HG02840 (cell line): ENCODE data around the gene HTR2B.

Source experiments
- ATAC-seq: cut with Tn5 transposase; IDR thresholded peaks from one replicate; pipeline ENCODE4 v1.9.1; 2021; ENCODE audit warnings: mild to moderate bottlenecking, moderate library complexity, moderate number of reproducible peaks; ENCODE audit not compliant: unreplicated experiment, low FRiP score

The HTR2B gene

DNA sequence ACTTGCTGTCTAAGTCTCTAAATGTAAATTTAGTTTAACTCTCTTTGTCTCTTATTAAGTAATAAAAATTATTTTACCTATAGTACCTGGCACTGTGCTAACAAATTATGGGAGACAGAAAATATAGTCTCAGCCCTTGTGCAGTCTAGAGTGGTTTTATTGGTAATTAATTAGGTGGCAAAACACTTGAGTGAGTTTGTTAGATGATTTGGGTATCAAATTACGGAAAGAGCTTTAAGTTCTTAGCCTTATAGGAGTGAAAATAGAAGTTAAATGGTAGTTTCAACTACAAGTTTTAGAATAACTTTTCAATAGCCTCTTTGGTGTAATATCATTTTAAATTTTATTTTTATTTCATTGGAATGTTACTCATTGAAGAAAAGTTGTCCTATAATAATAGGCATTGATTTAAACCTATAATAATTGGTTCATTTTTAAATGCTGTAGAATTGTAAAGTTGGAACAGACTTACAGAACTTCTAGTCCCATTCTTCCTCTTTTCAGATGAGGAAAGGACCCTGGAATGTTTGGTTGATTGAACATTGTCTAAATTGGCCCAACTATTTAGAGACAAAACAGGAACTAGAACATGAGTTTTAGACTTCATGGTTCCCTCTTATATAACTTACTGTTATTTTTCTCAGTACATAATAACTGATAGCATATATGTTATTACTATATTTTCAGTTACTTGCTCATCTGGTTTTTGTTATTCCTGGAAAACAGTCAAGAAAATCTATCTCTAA is 10.2 kb upstream of the HTR2B start:
- ATAC-seq = no peak

GRCh38 chr2:231133365-231134099 is 8.7 kb upstream of the HTR2B start:
- no peak for ATAC-seq

DNA sequence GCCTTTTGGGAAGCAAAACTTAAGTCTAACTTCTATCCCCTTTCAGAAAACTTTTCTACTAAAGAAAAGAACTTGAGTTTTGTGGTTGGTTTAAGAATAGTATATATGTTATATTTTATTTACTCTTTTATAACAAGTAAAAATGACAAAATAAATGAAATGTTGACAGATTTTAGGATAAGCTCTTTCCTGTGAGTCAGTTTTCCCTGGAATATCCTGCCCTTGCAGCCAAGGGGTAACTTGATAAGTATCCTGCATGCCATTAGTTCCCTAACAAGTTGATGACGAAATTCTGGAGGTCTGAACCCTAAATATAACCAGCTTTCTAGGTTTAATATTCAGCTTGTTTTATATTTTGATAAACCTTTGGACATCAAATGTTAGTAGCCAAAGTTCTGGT is 7.3 kb upstream of the HTR2B start:
- no peak for ATAC-seq

DNA sequence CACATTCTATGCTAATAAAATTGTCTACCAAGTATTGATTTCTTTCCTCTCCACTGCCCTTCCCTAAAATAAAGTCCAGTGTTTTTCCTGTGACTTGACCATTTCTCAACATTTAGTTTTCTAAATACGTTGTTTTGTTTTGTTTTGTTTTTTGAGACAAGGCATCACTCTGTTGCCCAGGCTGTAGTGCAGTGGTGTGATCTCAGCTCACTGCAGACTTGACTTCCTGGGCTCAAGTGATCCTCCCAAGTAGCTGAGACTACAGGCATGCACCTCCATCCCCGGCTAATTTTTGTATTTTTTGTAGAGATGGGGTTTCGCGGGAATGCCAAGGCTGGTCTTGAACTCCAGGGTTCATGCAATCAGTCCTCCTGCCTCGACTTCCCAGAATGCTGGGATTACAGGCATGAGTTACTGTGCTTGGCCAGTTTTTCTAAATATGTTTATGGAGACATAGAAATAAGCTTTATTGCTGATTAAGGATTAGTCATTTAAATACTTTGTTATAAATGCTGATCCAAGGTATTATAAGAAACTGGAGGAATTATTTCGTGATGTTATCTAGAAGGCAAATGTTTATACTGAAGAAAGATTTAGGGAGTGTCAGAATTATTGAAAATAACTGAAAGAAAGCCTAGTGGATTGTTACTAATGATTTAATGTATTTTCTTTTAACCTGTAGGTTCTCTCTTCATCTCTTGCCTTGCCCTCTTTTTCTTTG is 5.7 kb upstream of the HTR2B start:
- ATAC-seq = no peak

DNA sequence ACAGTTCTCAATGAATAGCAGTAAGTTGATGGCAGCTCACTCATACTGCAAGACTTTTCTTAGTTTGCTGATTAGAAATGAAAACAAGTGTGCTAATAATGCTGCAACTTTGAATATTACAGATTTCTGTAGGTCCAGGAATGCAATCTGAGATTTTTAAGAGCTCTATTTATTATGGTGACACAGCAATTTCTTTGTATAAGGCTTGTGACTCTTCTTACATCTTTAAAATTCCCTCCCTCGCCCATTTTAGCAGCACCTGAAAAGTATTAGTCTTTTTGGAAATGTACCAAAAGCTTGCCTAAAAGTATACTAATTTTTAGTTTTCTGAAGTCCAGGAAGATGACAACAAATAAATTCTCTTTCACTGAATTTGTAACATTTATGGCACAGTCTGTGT is 4.4 kb upstream of the HTR2B start:
- ATAC-seq = no peak

- ATAC-seq = no peak
Measured at GRCh38 chr2:231128541-231128940, 3.7 kb upstream of the HTR2B start.

GRCh38 chr2:231127936-231128335 is 3.1 kb upstream of the HTR2B start:
- ATAC-seq = no peak

- ATAC-seq = no peak
Measured at GRCh38 chr2:231127480-231127879, 2.6 kb upstream of the HTR2B start.

DNA sequence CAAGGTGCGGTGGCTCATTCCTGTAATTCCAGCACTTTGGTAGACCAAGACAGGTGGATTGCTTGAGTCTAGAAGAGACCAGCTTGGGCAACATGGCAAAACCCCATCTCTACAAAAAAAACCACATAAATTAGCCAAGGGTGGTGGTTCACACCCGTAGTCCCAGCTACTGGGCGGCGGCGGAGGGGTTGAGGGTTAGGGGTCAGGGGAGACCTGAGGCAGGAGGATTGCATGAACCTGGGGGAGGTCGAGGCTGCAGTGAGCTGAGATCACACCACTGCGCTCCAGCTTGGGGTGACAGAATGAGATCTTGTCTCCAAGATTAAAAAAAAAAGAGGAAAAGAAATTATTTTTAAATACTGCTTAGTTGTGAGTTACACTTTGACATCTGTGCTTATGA is 1.3 kb upstream of the HTR2B start:
- no peak for ATAC-seq

GRCh38 chr2:231123362-231123898 is 1.4 kb downstream of the HTR2B start:
- ATAC-seq = no peak

DNA sequence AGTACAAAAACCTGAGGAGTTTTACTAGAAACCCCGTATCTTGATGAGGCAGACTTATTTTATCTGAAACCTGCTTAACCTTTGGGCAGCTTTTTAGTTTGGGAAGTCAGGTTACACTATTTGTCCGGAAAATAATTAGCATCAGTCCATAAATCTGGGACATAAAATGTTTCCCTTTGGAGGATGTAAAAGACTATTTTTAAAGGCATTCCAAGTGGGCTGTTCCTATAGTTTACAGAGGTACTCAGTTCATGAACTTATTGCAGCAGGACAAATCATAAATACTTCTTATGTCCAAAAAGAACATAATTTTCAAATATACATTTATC is 6.3 kb downstream of the HTR2B start:
- no peak for ATAC-seq

- ATAC-seq = no peak
Measured at GRCh38 chr2:231117922-231118613, 6.8 kb downstream of the HTR2B start.

DNA sequence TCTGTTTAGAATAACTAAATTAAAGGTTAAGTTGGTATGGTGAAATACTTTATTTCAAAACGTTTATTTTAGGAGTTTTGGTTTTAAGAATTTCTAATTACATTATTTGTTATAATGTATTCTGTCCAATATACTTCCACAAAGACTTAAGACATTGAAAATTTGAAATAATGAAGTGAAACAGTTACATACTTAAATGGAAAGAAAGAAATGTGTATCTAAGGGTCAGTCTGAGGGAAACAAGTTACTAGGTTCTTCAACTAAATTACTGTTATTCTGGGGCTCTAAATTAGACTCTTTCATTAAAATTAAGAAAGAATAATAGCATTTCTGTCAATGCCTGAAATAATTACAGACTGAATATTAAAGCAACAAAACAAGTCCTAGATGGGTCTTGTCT is 7.7 kb downstream of the HTR2B start:
- ATAC-seq = no peak

DNA sequence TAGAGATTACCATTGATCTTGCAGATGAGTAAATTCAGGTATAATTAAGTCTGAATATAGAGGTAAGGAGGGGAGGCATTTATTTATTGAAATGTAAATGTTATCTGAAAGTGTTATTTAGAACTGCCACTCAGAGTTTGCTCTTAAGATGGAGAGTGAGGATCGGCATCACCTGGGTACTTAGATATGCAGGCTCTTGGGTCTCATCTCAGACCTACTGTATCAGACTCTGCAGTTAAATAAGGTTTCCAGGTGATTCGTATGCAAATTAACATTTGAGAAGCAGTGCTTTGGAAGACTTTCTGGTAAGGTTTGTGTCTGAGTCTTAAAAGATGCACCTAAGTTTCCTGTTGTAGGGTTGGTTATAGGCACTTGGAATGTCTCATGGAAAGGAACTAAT is 9.2 kb downstream of the HTR2B start:
- no peak for ATAC-seq

DNA sequence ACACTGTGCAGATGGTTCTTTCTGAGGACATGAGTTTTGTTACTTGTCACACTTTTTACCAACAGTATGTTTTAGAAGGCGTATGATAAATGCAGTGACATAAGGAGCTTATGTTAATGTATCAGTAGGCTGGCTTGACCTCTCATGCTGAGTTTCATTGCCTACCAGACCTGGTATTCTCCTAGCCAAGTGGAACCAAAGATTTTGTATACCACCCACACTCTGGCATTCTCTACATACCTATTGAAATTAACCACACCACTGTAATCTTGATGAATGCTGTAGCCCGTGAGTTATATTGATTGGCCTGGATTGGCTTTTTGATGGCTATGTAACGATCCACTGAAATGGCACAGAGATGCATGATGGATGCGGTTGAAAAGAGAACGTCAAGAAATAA is 11.4 kb downstream of the HTR2B start:
- no peak for ATAC-seq

- no peak for ATAC-seq
Measured at GRCh38 chr2:231111987-231112386, 12.9 kb downstream of the HTR2B start.

- ATAC-seq = no peak
Measured at GRCh38 chr2:231110551-231110950, 14.3 kb downstream of the HTR2B start.

- ATAC-seq = no peak
Measured at GRCh38 chr2:231104115-231104713, 20.6 kb downstream of the HTR2B start.

DNA sequence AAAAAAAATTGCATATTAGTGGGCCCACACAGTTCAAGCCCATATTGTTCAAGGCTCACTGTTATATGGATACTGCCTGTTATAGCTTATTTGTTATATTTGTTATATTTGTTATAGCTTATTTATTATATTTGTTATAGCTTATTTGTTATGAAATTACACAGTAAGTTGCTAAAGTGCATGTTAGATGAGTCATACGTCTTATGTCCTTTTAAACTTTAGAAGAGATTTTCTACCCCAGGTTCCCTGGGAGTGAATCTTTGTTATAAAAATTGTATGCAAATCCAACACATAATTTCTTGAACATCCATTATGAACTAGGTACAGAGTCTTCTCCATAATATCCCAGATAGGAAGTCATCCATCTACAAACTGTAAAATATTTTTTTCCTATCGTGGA is 22.1 kb downstream of the HTR2B start:
- no peak for ATAC-seq

- ATAC-seq = no peak
Measured at GRCh38 chr2:231100990-231101389, 23.9 kb downstream of the HTR2B start.
